ENCODE measurements around the gene CEACAM5.
"Not testable (repeated sequence)": the region's sequence is repeated elsewhere in the genome, so short reads cannot be mapped to it uniquely, and the experiment has no call there.

Gene CEACAM5

GRCh38 chr19:41699968-41700323 lies 8.5 kb upstream of the CEACAM5 start:
- no peak overlapping the region for H3K4me3 ChIP-seq (ENCODE audit: low read depth, low read length)

DNA sequence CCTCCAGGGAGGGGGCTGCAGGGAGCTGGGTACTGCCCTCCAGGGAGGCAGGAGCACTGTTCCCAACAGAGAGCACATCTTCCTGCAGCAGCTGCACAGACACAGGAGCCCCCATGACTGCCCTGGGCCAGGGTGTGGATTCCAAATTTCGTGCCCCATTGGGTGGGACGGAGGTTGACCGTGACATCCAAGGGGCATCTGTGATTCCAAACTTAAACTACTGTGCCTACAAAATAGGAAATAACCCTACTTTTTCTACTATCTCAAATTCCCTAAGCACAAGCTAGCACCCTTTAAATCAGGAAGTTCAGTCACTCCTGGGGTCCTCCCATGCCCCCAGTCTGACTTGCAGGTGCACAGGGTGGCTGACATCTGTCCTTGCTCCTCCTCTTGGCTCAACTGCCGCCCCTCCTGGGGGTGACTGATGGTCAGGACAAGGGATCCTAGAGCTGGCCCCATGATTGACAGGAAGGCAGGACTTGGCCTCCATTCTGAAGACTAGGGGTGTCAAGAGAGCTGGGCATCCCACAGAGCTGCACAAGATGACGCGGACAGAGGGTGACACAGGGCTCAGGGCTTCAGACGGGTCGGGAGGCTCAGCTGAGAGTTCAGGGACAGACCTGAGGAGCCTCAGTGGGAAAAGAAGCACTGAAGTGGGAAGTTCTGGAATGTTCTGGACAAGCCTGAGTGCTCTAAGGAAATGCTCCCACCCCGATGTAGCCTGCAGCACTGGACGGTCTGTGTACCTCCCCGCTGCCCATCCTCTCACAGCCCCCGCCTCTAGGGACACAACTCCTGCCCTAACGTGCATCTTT lies 7.8 kb upstream of the CEACAM5 start:
- no peak overlapping the region for H3K4me3 ChIP-seq (ENCODE audit: low read depth, low read length)

- no peak overlapping the region for H3K4me3 ChIP-seq (ENCODE audit: low read depth, low read length)
These were observed 6.9 kb upstream of the CEACAM5 start for GRCh38 chr19:41701401-41702075.

DNA sequence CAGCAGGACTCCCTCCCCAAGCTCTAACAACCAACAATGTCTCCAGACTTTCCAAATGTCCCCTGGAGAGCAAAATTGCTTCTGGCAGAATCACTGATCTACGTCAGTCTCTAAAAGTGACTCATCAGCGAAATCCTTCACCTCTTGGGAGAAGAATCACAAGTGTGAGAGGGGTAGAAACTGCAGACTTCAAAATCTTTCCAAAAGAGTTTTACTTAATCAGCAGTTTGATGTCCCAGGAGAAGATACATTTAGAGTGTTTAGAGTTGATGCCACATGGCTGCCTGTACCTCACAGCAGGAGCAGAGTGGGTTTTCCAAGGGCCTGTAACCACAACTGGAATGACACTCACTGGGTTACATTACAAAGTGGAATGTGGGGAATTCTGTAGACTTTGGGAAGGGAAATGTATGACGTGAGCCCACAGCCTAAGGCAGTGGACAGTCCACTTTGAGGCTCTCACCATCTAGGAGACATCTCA lies 6.2 kb upstream of the CEACAM5 start:
- H3K4me3 ChIP-seq (ENCODE audit: low read depth, low read length): no peak overlapping the region

DNA sequence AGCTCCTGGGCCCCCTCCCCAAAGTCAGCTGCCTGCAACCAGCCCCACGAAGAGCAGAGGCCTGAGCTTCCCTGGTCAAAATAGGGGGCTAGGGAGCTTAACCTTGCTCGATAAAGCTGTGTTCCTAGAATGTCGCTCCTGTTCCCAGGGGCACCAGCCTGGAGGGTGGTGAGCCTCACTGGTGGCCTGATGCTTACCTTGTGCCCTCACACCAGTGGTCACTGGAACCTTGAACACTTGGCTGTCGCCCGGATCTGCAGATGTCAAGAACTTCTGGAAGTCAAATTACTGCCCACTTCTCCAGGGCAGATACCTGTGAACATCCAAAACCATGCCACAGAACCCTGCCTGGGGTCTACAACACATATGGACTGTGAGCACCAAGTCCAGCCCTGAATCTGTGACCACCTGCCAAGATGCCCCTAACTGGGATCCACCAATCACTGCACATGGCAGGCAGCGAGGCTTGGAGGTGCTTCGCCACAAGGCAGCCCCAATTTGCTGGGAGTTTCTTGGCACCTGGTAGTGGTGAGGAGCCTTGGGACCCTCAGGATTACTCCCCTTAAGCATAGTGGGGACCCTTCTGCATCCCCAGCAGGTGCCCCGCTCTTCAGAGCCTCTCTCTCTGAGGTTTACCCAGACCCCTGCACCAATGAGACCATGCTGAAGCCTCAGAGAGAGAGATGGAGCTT lies 4.7 kb upstream of the CEACAM5 start:
- no peak overlapping the region for H3K4me3 ChIP-seq (ENCODE audit: low read depth, low read length)

DNA sequence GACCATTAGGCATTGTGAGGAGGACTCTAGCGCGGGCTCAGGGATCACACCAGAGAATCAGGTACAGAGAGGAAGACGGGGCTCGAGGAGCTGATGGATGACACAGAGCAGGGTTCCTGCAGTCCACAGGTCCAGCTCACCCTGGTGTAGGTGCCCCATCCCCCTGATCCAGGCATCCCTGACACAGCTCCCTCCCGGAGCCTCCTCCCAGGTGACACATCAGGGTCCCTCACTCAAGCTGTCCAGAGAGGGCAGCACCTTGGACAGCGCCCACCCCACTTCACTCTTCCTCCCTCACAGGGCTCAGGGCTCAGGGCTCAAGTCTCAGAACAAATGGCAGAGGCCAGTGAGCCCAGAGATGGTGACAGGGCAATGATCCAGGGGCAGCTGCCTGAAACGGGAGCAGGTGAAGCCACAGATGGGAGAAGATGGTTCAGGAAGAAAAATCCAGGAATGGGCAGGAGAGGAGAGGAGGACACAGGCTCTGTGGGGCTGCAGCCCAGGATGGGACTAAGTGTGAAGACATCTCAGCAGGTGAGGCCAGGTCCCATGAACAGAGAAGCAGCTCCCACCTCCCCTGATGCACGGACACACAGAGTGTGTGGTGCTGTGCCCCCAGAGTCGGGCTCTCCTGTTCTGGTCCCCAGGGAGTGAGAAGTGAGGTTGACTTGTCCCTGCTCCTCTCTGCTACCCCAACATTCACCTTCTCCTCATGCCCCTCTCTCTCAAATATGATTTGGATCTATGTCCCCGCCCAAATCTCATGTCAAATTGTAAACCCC lies 2.8 kb upstream of the CEACAM5 start:
- no peak overlapping the region for H3K4me3 ChIP-seq (ENCODE audit: low read depth, low read length)

DNA sequence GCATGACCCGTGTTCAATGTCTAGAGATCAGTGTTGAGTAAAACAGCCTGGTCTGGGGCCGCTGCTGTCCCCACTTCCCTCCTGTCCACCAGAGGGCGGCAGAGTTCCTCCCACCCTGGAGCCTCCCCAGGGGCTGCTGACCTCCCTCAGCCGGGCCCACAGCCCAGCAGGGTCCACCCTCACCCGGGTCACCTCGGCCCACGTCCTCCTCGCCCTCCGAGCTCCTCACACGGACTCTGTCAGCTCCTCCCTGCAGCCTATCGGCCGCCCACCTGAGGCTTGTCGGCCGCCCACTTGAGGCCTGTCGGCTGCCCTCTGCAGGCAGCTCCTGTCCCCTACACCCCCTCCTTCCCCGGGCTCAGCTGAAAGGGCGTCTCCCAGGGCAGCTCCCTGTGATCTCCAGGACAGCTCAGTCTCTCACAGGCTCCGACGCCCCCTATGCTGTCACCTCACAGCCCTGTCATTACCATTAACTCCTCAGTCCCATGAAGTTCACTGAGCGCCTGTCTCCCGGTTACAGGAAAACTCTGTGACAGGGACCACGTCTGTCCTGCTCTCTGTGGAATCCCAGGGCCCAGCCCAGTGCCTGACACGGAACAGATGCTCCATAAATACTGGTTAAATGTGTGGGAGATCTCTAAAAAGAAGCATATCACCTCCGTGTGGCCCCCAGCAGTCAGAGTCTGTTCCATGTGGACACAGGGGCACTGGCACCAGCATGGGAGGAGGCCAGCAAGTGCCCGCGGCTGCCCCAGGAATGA lies 1.5 kb upstream of the CEACAM5 start:
- no peak overlapping the region for H3K4me3 ChIP-seq (ENCODE audit: low read depth, low read length)

- H3K4me3 ChIP-seq (ENCODE audit: low read depth, low read length): no peak overlapping the region
These were observed 969 bp upstream of the CEACAM5 start for GRCh38 chr19:41707502-41707812.

DNA sequence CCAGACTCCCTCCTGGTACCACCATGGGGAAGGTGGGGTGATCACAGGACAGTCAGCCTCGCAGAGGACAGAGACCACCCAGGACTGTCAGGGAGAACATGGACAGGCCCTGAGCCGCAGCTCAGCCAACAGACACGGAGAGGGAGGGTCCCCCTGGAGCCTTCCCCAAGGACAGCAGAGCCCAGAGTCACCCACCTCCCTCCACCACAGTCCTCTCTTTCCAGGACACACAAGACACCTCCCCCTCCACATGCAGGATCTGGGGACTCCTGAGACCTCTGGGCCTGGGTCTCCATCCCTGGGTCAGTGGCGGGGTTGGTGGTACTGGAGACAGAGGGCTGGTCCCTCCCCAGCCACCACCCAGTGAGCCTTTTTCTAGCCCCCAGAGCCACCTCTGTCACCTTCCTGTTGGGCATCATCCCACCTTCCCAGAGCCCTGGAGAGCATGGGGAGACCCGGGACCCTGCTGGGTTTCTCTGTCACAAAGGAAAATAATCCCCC lies 505 bp upstream of the CEACAM5 start:
- H3K4me3 ChIP-seq (ENCODE audit: low read depth, low read length): no peak overlapping the region

DNA sequence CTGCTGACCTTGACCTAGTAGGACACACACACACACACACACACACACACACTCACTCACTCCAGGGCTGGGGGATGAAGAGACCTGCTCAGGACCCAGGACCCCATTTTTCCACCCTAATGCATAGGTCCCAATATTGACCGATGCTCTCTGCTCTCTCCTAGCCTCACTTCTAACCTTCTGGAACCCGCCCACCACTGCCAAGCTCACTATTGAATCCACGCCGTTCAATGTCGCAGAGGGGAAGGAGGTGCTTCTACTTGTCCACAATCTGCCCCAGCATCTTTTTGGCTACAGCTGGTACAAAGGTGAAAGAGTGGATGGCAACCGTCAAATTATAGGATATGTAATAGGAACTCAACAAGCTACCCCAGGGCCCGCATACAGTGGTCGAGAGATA lies 1.1 kb downstream of the CEACAM5 start:
- not testable (repeated sequence) for H3K4me3 ChIP-seq (ENCODE audit: low read depth, low read length)

DNA sequence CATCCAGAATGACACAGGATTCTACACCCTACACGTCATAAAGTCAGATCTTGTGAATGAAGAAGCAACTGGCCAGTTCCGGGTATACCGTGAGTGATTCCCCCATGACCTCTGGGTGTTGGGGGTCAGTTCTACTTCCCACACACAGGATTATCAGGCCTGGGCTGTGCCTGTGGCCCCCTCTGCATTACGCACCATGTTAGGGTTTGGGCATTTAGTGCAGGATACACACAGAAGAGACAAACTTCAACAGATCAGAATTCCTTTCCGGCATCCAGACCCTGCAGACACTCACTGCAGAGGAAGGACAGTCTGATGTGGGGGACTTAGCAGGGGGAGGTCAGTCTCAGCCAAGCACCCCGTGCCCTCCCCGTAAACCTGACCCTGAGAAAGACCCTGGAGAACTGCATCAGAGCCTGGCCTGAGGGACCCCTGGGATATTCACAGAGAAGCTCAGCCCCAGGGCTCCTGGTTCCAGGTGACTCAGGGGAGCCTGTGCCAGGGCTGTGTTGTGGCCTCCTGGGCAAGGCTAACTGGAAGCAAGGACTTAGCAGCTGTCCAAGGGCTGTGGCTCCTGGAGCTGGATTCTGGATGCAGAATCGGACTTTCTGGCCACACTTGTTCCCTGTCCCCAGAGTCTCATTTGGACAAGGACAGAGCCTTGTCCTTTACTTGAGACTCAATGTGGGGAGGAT lies 1.7 kb downstream of the CEACAM5 start:
- H3K4me3 ChIP-seq (ENCODE audit: low read depth, low read length): no peak overlapping the region

- no peak overlapping the region for H3K4me3 ChIP-seq (ENCODE audit: low read depth, low read length)
These were observed 3.2 kb downstream of the CEACAM5 start for GRCh38 chr19:41711376-41712261.

DNA sequence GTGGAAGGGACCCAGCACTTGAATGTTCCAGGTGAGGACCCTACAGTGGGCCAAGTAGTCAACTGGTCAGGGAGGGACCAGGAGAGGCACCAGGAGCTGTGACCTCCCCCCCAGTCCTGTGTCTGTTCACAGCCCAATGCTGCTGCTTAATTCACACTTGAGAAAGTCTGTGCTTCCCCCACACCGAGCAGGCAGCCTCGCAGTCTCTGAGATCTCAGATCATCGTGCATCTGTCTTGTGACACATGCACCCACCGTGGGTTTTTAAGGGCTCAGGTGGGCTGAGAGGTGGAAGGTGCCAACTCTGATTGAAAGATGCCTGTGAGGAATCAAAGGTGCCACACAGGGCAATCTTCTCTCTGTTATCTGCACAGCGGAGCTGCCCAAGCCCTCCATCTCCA lies 6.2 kb downstream of the CEACAM5 start:
- H3K4me3 ChIP-seq (ENCODE audit: low read depth, low read length): no peak overlapping the region

DNA sequence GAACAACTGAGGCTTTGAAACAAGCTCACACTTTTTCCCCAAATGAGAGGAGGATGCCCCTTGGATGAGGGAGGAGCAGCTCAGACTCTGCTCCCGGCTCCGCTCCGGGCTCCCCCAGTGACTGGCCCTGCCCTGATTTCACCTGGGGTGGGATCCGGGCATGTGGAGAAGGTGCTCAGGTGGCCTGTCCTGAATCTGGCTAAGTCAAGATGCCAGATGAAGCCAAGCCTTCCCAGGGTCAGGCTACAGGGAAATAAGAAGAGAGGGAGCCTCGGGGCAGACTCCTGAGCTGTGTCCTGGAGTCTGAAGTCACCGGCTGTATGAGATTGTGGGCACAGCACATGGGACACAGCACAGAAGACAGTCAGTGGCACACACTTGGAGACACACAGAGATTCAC lies 10.3 kb downstream of the CEACAM5 start:
- H3K4me3 ChIP-seq (ENCODE audit: low read depth, low read length): no peak overlapping the region

DNA sequence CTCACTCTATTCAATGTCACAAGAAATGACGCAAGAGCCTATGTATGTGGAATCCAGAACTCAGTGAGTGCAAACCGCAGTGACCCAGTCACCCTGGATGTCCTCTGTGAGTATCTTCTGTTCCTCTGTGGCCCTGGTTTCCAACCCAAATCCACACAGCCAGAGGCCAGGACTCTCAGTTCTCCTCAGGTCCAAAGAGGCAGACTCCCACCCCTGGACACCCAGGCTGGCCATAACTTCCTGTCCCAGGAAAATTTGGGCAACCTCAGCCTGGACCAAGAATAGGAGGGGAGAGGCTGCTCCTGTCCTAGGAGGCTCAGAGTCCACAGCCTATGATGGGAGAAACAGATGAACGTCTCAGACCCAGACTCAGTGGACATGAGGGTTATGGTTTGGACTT lies 11.7 kb downstream of the CEACAM5 start:
- no peak overlapping the region for H3K4me3 ChIP-seq (ENCODE audit: low read depth, low read length)

- H3K4me3 ChIP-seq (ENCODE audit: low read depth, low read length): no peak overlapping the region
These were observed 18.1 kb downstream of the CEACAM5 start for GRCh38 chr19:41726493-41726892.

- H3K4me3 ChIP-seq (ENCODE audit: low read depth, low read length): no peak overlapping the region
These were observed 25.7 kb downstream of the CEACAM5 start for GRCh38 chr19:41734156-41734555.

- H3K4me3 ChIP-seq (ENCODE audit: low read depth, low read length): no peak overlapping the region
These were observed 26.2 kb downstream of the CEACAM5 start for GRCh38 chr19:41734585-41734984.

- no peak overlapping the region for H3K4me3 ChIP-seq (ENCODE audit: low read depth, low read length)
These were observed 26.7 kb downstream of the CEACAM5 start for GRCh38 chr19:41735071-41735600.
